IMR-90 (cell line): ENCODE data around the gene ANTXR1.

Experiments
- CEBPB ChIP-seq: IDR thresholded peaks from 2 replicates; pipeline ENCODE4 v1.6.1; 2012; ENCODE audit warnings: low read depth, low read length, improper control_type of control experiment
- FOS ChIP-seq: fragments of 150-350 bp; IDR thresholded peaks from 2 replicates; pipeline ENCODE4 v1.6.1; 2016; ENCODE audit warnings: low read depth, low read length
- MAZ ChIP-seq: IDR thresholded peaks from 2 replicates; pipeline ENCODE4 v1.6.1; 2012; ENCODE audit warnings: low read depth, mild to moderate bottlenecking, low read length, improper control_type of control experiment, moderate library complexity, borderline replicate concordance
- POLR2A ChIP-seq: IDR thresholded peaks from 2 replicates; pipeline ENCODE4 v1.6.1; 2012; ENCODE audit warnings: mild to moderate bottlenecking, low read depth, low read length
- RAD21 ChIP-seq: IDR thresholded peaks from 2 replicates; pipeline ENCODE4 v1.6.1; 2012; ENCODE audit warnings: low read length, improper control_type of control experiment
- RFX5 ChIP-seq: IDR thresholded peaks from 2 replicates; pipeline ENCODE4 v1.8.0; 2012; ENCODE audit warnings: low read depth, mild to moderate bottlenecking, low read length, moderate library complexity
- SMC3 ChIP-seq: fragments of 150-350 bp; IDR thresholded peaks from 2 replicates; pipeline ENCODE4 v1.6.1; 2016; ENCODE audit warnings: low read depth, mild to moderate bottlenecking, antibody characterized with exemption, low read length, moderate library complexity
- TF ChIP-seq, protein P1 (sequence below): conservative IDR thresholded peaks from 2 replicates; pipeline ENCODE4 v1.5.1; 2012; ENCODE audit warnings: mild to moderate bottlenecking, low read depth, low read length, improper control_type of control experiment

DNA sequence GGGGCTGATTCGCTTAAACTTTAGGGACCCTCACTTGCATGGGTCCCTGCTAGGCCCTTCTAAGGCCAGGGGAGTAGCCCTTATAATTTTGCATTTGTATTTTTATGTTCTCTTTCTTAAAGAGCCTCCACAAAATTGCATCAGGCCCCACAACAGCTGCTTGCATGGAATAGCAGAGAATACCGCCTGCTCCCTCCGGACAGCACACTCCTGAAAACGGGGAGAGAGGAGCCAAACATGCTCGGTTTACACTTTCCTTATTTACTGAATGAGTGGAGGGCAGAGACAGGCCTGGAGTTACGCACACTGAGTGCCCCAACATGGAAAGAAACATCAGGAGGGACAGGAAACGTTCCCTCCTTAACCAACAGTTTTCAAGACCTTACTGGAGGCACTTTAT lies 132.2 kb downstream of the ANTXR1 start:
- TF ChIP-seq SMC3 (no peak), CEBPB (no peak), RFX5 (no peak), FOS (no peak), POLR2A (no peak), MAZ (no peak), RAD21 (no peak)
- TF ChIP-seq, protein P1, sequence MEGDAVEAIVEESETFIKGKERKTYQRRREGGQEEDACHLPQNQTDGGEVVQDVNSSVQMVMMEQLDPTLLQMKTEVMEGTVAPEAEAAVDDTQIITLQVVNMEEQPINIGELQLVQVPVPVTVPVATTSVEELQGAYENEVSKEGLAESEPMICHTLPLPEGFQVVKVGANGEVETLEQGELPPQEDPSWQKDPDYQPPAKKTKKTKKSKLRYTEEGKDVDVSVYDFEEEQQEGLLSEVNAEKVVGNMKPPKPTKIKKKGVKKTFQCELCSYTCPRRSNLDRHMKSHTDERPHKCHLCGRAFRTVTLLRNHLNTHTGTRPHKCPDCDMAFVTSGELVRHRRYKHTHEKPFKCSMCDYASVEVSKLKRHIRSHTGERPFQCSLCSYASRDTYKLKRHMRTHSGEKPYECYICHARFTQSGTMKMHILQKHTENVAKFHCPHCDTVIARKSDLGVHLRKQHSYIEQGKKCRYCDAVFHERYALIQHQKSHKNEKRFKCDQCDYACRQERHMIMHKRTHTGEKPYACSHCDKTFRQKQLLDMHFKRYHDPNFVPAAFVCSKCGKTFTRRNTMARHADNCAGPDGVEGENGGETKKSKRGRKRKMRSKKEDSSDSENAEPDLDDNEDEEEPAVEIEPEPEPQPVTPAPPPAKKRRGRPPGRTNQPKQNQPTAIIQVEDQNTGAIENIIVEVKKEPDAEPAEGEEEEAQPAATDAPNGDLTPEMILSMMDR = no peak
